Endothelial cell of umbilical vein (primary cell): ENCODE data around the gene KCNK16. TPM values are rescaled to one million over a fixed set of nuclear protein-coding genes. Genes with fewer than 3 reads are reported as not detected.

Experiments
- BruUV-seq: library from RNA; stranded (reverse); fragments of 400-500 nt; replicated peaks from 2 replicates; lab custom pipeline; 2021; lab: Mats Ljungman, UMichigan
- CTCF ChIA-PET: fragments of 300-600, 350-600 bp; sonication (Branson Sonifier 250); formaldehyde crosslinking; loops from one replicate; lab custom pipeline; 2021; ENCODE audit warnings: antibody characterized with exemption, inconsistent platforms; lab: Charles Lee
- POLR2A ChIA-PET: fragments of 300-600, 350-600 bp; sonication (Branson Sonifier 250); formaldehyde crosslinking; loops from one replicate; lab custom pipeline; 2021; ENCODE audit warnings: antibody characterized with exemption, inconsistent platforms; lab: Charles Lee
- DNase-seq: peaks from one replicate; pipeline ENCODE4 v3.0.0-alpha.2; 2011; ENCODE audit warnings: low read depth, low spot score
- FAIRE-seq: peaks from 2 replicates; lab custom pipeline; 2011; peaks lifted over from hg19 to GRCh38; lab: Jason Lieb, UNC
- H2AFZ ChIP-seq: 2 replicates; pipeline ENCODE4 v1.6.0; 2012; ENCODE audit warnings: low read depth, low read length, control low read depth, inconsistent platforms
- H3K27ac ChIP-seq: 2 replicates; pipeline ENCODE4 v1.5.1; 2011; ENCODE audit warnings: low read depth, mild to moderate bottlenecking, control low read depth, low read length, moderate library complexity; ENCODE audit not compliant: insufficient read depth
- H3K27me3 ChIP-seq, 2 experiments: 2 replicates each; pipeline versions ENCODE4 v1.6.0 to v1.6.1; 2011; ENCODE audit warnings: low read length in 2 of 2, mixed read lengths in 1 of 2; ENCODE audit not compliant: control insufficient read depth in 2 of 2, insufficient read depth in 2 of 2
- H3K36me3 ChIP-seq, 2 experiments: 2 replicates in 1 of 2; 3 replicates in 1 of 2; pipeline ENCODE4 v1.5.1; 2011; ENCODE audit warnings: low read length in 2 of 2, mild to moderate bottlenecking in 1 of 2, moderate library complexity in 1 of 2; ENCODE audit not compliant: control insufficient read depth in 2 of 2, insufficient read depth in 2 of 2; ENCODE audit errors: extremely low read depth in 1 of 2
- H3K4me1 ChIP-seq: 3 replicates; pipeline ENCODE4 v1.5.1; 2011; ENCODE audit warnings: mild to moderate bottlenecking, low read length; ENCODE audit not compliant: control insufficient read depth, insufficient read depth; ENCODE audit errors: extremely low read depth
- H3K4me2 ChIP-seq: 2 replicates; pipeline ENCODE4 v1.6.1; 2011; ENCODE audit warnings: low read length, control low read depth, mixed read lengths; ENCODE audit not compliant: insufficient read depth
- H3K4me3 ChIP-seq, 3 experiments: fragments of 200-600 bp in 1 of 3; sonication (generic), shearing (Covaris generic) in 1 of 3; replicated peaks in 1 of 3; 2 replicates each; pipeline ENCODE4 v1.5.1; 2011 to 2016; ENCODE audit warnings: control low read depth in 3 of 3, low read length in 3 of 3, mild to moderate bottlenecking in 2 of 3, inconsistent platforms in 1 of 3, low read depth in 1 of 3, moderate library complexity in 1 of 3; ENCODE audit not compliant: insufficient read depth in 1 of 3
- H3K79me2 ChIP-seq: 2 replicates; pipeline ENCODE4 v1.6.0; 2012; ENCODE audit warnings: low read length, inconsistent platforms; ENCODE audit not compliant: control insufficient read depth, insufficient read depth
- H3K9ac ChIP-seq: replicated peaks from 2 replicates; pipeline ENCODE3; 2011; ENCODE audit warnings: low read length, control low read depth; ENCODE audit not compliant: insufficient read depth; ENCODE audit errors: extremely low read depth
- H3K9me1 ChIP-seq: replicated peaks from 3 replicates; pipeline ENCODE4 v1.6.0; 2011; ENCODE audit warnings: mild to moderate bottlenecking, low read length; ENCODE audit not compliant: control insufficient read depth, insufficient read depth; ENCODE audit errors: extremely low read depth
- H3K9me3 ChIP-seq: replicated peaks from 2 replicates; pipeline ENCODE4 v1.5.1; 2012; ENCODE audit warnings: low read length, inconsistent platforms; ENCODE audit not compliant: control insufficient read depth, insufficient read depth
- H4K20me1 ChIP-seq: replicated peaks from 2 replicates; pipeline ENCODE3; 2011; ENCODE audit warnings: mild to moderate bottlenecking, low read length; ENCODE audit not compliant: control insufficient read depth, insufficient read depth; ENCODE audit errors: extremely low read depth
- EZH2 ChIP-seq: IDR thresholded peaks from 2 replicates; pipeline ENCODE4 v1.6.1; 2012; ENCODE audit warnings: borderline replicate concordance, low read depth, mild to moderate bottlenecking, moderate library complexity, low read length, inconsistent platforms; ENCODE audit not compliant: severe bottlenecking
- FOS ChIP-seq: IDR thresholded peaks from 2 replicates; pipeline ENCODE4 v1.6.1; 2011; ENCODE audit warnings: mild to moderate bottlenecking, low read length, moderate library complexity, borderline replicate concordance; ENCODE audit not compliant: insufficient read depth
- GATA2 ChIP-seq: IDR thresholded peaks from 2 replicates; pipeline ENCODE4 v1.7.0; 2011; ENCODE audit warnings: low read depth, mild to moderate bottlenecking, moderate library complexity, mixed read lengths, low read length; ENCODE audit not compliant: insufficient read length, insufficient read depth
- JUN ChIP-seq: IDR thresholded peaks from 2 replicates; pipeline ENCODE4 v1.6.1; 2011; ENCODE audit warnings: borderline replicate concordance, low read depth; ENCODE audit not compliant: insufficient read length, insufficient read depth
- MYC ChIP-seq: IDR thresholded peaks from one replicate; pipeline ENCODE4 v1.6.1; 2011; ENCODE audit warnings: mild to moderate bottlenecking, low read depth, low read length
- POLR2A ChIP-seq: IDR thresholded peaks from 2 replicates; pipeline ENCODE4 v1.6.1; 2012; ENCODE audit warnings: low read depth, mild to moderate bottlenecking, control low read depth, low read length
- POLR2AphosphoS5 ChIP-seq: IDR thresholded peaks from 2 replicates; pipeline ENCODE4 v1.6.1; 2012; ENCODE audit warnings: low read depth, mild to moderate bottlenecking, control low read depth, low read length, moderate library complexity; ENCODE audit not compliant: insufficient read depth
- dilution Hi-C: fragments of 300-500 bp; cut with MboI; formaldehyde crosslinking; loops from one replicate; pipeline ENCODE4 v1.15.0; 2019; ENCODE audit warnings: low sequenced_read_pairs; ENCODE audit not compliant: extremely low pct_ligation_motif_present
- intact Hi-C: fragments of 100-400 bp; cut with micrococcal nuclease; formaldehyde crosslinking; loops from one replicate; pipeline ENCODE4 v1.10.0; 2022
- polyA plus RNA-seq, 4 experiments: library from polyadenylated mRNA; depleted of rRNA in 3 of 4; stranded (reverse) in 3 of 4; unstranded in 1 of 4; fragments of >200 nt; gene quantifications; 2 replicates each; pipeline versions ENCODE4 v1.2.1 to v1.2.3, GENCODE V29; 2011 to 2012; ENCODE audit warnings: missing spikeins in 1 of 4
- total RNA-seq: library from RNA; stranded (reverse); gene quantifications from 2 replicates; pipeline ENCODE4 v1.2.3, GENCODE V29; 2021
- TF ChIP-seq, protein P1 (sequence below), 2 donors: IDR thresholded peaks; 1 replicate in 1 of 2; 2 replicates in 1 of 2; pipeline ENCODE4 v1.5.1; 2011; ENCODE audit warnings: low read length in 2 of 2, mild to moderate bottlenecking in 2 of 2, moderate library complexity in 2 of 2, control low read depth in 1 of 2, inconsistent platforms in 1 of 2, low read depth in 1 of 2; ENCODE audit not compliant: insufficient read depth in 1 of 2; ENCODE audit errors: extremely low read depth in 1 of 2
- TF ChIP-seq, protein P2 (sequence below): IDR thresholded peaks from 2 replicates; pipeline ENCODE4 v1.6.1; 2011; ENCODE audit not compliant: insufficient read depth, insufficient read length

KCNK16 gene
- total and polyA plus RNA-seq, 2 donors (not counting 3 experiments of a cell fraction or from before 2014, with no cell fraction given), result not detected

DNA sequence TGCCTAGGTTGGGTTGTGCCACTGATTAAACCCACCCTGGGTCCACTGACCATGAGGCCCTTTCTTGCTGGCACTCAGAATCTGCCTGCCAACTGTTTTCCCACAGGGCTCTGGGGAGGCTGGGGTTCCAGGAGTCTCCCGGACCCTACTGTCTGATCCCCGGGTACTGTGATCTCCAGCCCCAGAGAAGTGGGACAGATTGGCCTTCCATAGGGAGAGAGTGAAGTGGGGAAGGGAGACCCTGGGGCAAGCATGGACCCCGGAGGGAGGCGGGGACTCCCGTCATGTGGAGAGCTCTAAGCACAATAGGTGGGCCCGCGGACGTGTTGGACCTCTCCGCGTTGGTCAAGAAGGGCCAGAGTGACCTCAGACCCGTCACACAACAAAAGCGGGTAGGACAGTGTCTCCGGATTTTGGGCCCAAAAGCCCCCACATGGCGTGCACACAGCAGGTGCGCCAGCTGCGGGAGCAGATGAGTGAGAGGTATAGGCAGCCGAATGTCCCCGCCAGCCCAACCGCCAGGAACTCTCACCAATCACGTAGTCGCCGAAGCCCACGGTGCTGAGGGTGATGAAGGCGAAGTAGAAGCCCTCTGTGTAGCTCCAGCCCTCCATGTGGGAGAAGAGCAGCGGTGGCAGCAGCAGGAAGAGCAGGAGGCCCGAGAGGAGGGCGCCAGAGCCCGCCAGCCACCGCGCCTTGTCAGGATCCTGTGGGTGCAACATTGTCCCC, 18.9 kb downstream of the KCNK16 start:
- Histone ChIP-seq H2AFZ (peak overlapping the region; percentile 90), H3K36me3 (no peaks in the 10 kb centered on the region), H3K27ac (no peak overlapping the region), H3K4me1 (no peaks in the 10 kb centered on the region), H4K20me1 (no peaks in the 10 kb centered on the region), H3K79me2 (no peaks in the 10 kb centered on the region), H3K9me1 (no peaks in the 10 kb centered on the region), H3K4me2 (no peak overlapping the region), H3K9ac (no peak overlapping the region), H3K9me3 (no peaks in the 10 kb centered on the region), H3K27me3 (no peaks in the 10 kb centered on the region), H3K4me3 (no peak overlapping the region)
- dilution Hi-C loops, result no loop called here
- no peak for DNase-seq
- ChIA-PET POLR2A (interaction anchor here (0.7 kb wide), 1 partner anchor 285 kb away, joined by 3 read pairs; no protein-coding TSS in a partner anchor), CTCF (interaction anchor here (0.8 to 14.2 kb wide), 28 partner anchors 12 to 490 kb away, joined by 3 to 223 read pairs (median 4); partner anchors contain the start of gene SAYSD1)
- TF ChIP-seq POLR2AphosphoS5 (no peak), EZH2 (no peak), POLR2A (no peak), MYC (no peak), FOS (no peak), GATA2 (no peak), JUN (no peak)
- TF ChIP-seq, protein P1, sequence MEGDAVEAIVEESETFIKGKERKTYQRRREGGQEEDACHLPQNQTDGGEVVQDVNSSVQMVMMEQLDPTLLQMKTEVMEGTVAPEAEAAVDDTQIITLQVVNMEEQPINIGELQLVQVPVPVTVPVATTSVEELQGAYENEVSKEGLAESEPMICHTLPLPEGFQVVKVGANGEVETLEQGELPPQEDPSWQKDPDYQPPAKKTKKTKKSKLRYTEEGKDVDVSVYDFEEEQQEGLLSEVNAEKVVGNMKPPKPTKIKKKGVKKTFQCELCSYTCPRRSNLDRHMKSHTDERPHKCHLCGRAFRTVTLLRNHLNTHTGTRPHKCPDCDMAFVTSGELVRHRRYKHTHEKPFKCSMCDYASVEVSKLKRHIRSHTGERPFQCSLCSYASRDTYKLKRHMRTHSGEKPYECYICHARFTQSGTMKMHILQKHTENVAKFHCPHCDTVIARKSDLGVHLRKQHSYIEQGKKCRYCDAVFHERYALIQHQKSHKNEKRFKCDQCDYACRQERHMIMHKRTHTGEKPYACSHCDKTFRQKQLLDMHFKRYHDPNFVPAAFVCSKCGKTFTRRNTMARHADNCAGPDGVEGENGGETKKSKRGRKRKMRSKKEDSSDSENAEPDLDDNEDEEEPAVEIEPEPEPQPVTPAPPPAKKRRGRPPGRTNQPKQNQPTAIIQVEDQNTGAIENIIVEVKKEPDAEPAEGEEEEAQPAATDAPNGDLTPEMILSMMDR (IDR thresholded peaks at IDR 0.05; ENCODE audit: extremely low read depth in 1 of 2, insufficient read depth in 1 of 2, low read depth in 1 of 2, low read length in 2 of 2), result no peak
- TF ChIP-seq, protein P2, sequence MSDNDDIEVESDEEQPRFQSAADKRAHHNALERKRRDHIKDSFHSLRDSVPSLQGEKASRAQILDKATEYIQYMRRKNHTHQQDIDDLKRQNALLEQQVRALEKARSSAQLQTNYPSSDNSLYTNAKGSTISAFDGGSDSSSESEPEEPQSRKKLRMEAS, result no peak
- BruUV-seq, result no TSS peak
- no peak for FAIRE-seq
- intact Hi-C loops, result loop anchor here (1.0 to 2.0 kb wide), 5 partner anchors 137 to 431 kb away; no protein-coding TSS in a partner anchor
